ENCODE results near the gene SIGLEC15. TPM values are rescaled to one million over a fixed set of nuclear protein-coding genes. Genes with fewer than 3 reads are reported as not detected.

SIGLEC15 gene
- total RNA-seq, 6 donors from 2014 or later, result 0.44 to 0.59 (median 0.52) TPM; not detected in 3

DNA sequence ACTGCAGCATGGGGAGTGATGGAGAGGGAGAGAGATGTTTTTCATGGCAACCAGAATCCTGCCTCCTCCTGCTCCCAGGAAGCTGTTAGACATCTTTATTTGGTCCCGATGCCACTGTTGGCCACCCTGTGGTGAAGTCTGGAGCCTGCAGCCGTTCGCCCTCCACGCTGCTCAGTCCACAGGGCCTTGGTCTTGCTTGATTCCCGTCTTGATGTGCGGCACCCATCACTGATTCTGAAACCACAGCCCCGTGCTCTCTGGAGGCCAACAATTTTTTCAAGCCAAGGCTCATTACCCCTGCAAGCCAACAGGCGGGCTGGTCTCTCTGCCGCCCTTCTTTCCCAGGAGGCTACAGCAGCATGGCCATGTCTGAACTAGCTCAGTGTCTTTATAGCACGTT is 24.5 kb downstream of the SIGLEC15 start:
- H3K4me1 ChIP-seq, result no peaks in the 10 kb centered on the region
- H3K9me3 ChIP-seq, result no peaks in the 10 kb centered on the region
- TF ChIP-seq CTCF (IDR thresholded peaks at IDR 0.05), result peak in 2 of 6 experiments; percentile 19 to 21
- TF ChIP-seq EP300 (IDR thresholded peaks at IDR 0.05), result no peak
- H3K4me3 ChIP-seq, result no peak overlapping the region
- no peak overlapping the region for H3K27ac ChIP-seq
- peaks cover 14 to 53% (median 38%) of the 10 kb centered on the region in 4 donors for H3K36me3 ChIP-seq
- ATAC-seq (ENCODE audit: low FRiP score in 2 of 2), result no peak
- WGBS, 2 donors, result 92 to 98% methylated on average over 6 to 10 of the region's 10 CpGs
- no peaks in the 10 kb centered on the region for H3K27me3 ChIP-seq
- DNase-seq, result no peak

DNA sequence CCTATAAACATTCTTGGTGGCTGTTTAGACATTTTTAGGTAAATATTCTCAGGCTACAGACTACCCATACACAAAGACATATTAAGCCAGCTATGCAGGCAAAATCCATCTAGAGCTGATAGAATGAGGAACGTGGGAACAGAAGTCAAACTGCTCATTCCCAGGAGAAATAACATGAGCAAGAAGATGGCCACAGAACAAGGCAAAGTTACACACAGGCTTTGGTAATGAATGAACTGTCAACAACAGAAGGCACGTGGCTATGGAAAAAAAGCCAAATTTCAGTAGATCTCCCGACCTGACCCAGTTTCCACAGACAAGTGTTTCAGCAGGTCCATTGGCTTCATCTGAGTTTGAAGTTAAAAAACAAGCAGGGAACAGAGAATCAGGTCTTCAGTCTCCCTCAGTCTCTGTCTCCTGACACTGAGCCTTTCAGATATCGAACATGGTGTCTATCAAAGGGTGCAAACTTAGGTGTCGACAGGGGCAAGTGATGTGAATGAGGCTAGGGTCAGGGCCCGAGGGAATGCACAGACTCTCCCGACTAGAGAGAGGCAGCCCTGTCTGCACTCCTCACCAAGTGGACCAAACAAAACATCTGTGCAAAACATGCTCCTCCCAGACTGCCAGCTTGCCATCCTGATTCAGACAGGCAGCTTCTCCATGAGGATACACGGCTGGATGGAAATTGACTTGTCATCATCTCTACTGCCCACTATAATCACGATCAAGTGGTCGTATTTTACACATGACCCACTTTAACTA is 25.9 kb downstream of the SIGLEC15 start:
- peaks cover 23 to 66% (median 50%) of the 10 kb centered on the region in 4 donors for H3K36me3 ChIP-seq
- TF ChIP-seq POLR2A (IDR thresholded peaks at IDR 0.05), result no peak
- TF ChIP-seq POLR2AphosphoS5 (IDR thresholded peaks at IDR 0.05), result peak in 1 of 2 donors; percentile 38
- TF ChIP-seq EP300 (IDR thresholded peaks at IDR 0.05), result no peak
- TF ChIP-seq CTCF (IDR thresholded peaks at IDR 0.05), result no peak
- WGBS, 2 donors, result 71 to 76% methylated on average over 10 of the region's 10 CpGs
- no peak overlapping the region for H3K4me3 ChIP-seq
- H3K27me3 ChIP-seq, result no peaks in the 10 kb centered on the region
- no peak overlapping the region for H3K27ac ChIP-seq
- ATAC-seq (ENCODE audit: low FRiP score in 2 of 2), result peak in 1 of 2 donors; percentile 40
- DNase-seq, result no peak
- H3K9me3 ChIP-seq, result no peaks in the 10 kb centered on the region
- no peaks in the 10 kb centered on the region for H3K4me1 ChIP-seq

DNA sequence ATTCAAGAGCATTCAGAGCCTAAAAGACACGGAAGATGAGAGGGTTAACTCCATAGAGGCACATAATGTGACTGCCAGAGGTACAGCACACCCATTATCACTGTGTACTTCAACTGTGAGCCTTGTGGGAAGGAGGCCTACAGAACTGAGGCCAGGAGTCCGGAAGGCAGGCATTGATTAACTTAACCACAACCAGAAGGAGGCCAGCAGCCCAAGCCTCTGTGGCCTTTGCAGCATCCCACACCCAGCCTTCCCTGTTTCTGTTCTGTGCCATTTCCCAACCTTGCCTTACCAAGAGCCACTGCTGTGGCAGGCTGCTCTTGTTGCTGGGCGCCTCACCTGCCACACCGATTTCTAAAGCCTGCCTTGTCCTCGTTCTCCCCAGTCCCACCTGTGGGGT is 27.2 kb downstream of the SIGLEC15 start:
- no peak overlapping the region for H3K4me3 ChIP-seq
- 88% methylated on average over 5 of the region's 5 CpGs for WGBS, 2 donors
- no peak overlapping the region for H3K27ac ChIP-seq
- no peaks in the 10 kb centered on the region for H3K4me1 ChIP-seq
- no peaks in the 10 kb centered on the region for H3K9me3 ChIP-seq
- peaks cover 31 to 77% (median 60%) of the 10 kb centered on the region in 4 donors for H3K36me3 ChIP-seq
- ATAC-seq (ENCODE audit: low FRiP score in 2 of 2) (no peak), DNase-seq (no peak)
- TF ChIP-seq POLR2A (IDR thresholded peaks at IDR 0.05) (no peak), CTCF (IDR thresholded peaks at IDR 0.05) (no peak), POLR2AphosphoS5 (IDR thresholded peaks at IDR 0.05) (no peak), EP300 (IDR thresholded peaks at IDR 0.05) (no peak)
- H3K27me3 ChIP-seq, result no peaks in the 10 kb centered on the region

DNA sequence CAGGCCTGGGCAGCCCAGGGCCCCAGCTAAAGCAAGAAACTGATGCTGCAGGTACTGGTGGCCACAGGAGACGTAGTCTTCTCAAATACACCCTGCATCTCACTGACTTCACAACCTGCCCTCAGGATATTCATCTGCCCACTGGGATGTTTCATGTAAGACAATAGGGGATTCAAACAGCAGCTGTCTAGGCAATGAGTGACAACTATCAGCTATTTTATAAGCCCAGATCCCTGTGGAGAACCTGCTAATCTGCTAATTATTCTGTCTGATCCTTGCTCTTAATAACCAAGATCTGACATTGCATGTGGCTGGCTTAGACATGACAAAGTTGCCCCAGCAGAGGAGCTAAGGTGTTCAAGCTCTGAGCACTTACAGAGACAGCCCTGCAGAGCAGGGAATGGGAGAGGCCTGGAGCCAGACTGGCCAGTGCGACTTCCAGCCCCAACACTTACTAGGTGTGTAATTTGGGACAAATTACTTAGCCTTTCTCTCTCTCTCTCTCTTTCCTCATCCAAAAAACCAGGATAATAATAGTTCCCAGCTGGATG is 28.6 kb downstream of the SIGLEC15 start:
- Histone ChIP-seq H3K9me3 (no peaks in the 10 kb centered on the region), H3K27ac (no peak overlapping the region), H3K4me3 (no peak overlapping the region), H3K36me3 (peaks cover 45 to 90% (median 70%) of the 10 kb centered on the region in 4 donors), H3K27me3 (no peaks in the 10 kb centered on the region), H3K4me1 (no peaks in the 10 kb centered on the region)
- ATAC-seq (ENCODE audit: low FRiP score in 2 of 2), result no peak
- no peak for TF ChIP-seq POLR2AphosphoS5 (IDR thresholded peaks at IDR 0.05)
- no peak for TF ChIP-seq CTCF (IDR thresholded peaks at IDR 0.05)
- TF ChIP-seq EP300 (IDR thresholded peaks at IDR 0.05), result no peak
- no peak for TF ChIP-seq POLR2A (IDR thresholded peaks at IDR 0.05)
- DNase-seq, result no peak
- 87 to 95% methylated on average over 2 of the region's 2 CpGs for WGBS, 2 donors
